IPS-15b (cell line): ENCODE results near the gene CAPS2.

Source experiments
- H3K27me3 ChIP-seq: one replicate; pipeline ENCODE4 v1.6.1; 2013; ENCODE audit warnings: low read length; ENCODE audit not compliant: control insufficient read depth, insufficient read depth
- H3K36me3 ChIP-seq: one replicate; pipeline ENCODE4 v1.6.1; 2013; ENCODE audit warnings: low read length; ENCODE audit not compliant: control insufficient read depth, insufficient read depth
- H3K4me1 ChIP-seq: one replicate; pipeline ENCODE4 v1.6.1; 2013; ENCODE audit warnings: mild to moderate bottlenecking, low read length; ENCODE audit not compliant: control insufficient read depth, insufficient read depth
- H3K4me3 ChIP-seq: one replicate; pipeline ENCODE4 v1.5.1; 2013; ENCODE audit warnings: low read depth, low read length
- H3K9ac ChIP-seq: one replicate; pipeline ENCODE4 v1.6.1; 2013; ENCODE audit warnings: low read depth, mild to moderate bottlenecking, low read length
- H3K9me3 ChIP-seq: one replicate; pipeline ENCODE4 v1.6.1; 2013; ENCODE audit warnings: mild to moderate bottlenecking, low read length; ENCODE audit not compliant: control insufficient read depth, insufficient read depth

CAPS2 gene

DNA sequence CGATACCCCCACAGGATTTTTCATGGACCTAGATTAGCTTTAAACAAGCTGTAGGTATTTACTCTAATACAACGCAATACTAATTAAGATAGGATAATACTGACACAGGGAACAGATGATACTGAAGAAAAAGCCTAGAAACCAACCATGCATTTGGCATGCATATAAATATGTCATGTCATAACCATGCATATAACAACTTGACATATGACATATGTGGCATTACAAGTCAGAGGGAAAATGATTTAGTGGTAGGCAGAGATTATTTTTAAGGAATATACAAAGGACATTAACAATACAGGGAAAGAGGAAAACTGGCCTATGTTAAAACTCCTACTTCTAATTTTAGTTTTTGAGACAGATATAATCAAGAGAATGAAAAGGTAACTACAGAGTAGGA is 27.9 kb downstream of the CAPS2 start:
- Histone ChIP-seq H3K9ac (no peak overlapping the region), H3K27me3 (no peaks in the 10 kb centered on the region), H3K4me3 (no peak overlapping the region), H3K4me1 (no peaks in the 10 kb centered on the region), H3K36me3 (no peaks in the 10 kb centered on the region), H3K9me3 (no peaks in the 10 kb centered on the region)

DNA sequence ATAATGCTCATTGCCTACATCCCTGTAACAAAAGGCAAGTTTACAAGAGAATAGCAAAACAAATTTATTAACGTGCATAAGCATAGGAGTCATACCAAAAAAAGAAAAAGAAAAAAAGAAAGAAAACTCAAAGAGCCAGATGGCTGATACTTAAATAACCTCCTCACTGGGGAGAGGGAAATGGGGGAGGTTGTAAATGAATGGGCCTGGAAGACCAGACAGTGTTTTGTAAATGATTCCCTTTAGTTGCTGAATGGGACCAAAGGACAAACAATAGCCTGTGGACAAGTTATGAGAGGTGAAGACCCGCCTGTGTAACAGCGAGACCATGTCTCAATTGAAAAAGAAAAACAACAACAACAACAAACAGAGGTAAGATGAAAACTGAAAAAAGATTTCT is 35.3 kb downstream of the CAPS2 start:
- Histone ChIP-seq H3K27me3 (no peaks in the 10 kb centered on the region), H3K36me3 (no peaks in the 10 kb centered on the region), H3K9ac (no peak overlapping the region), H3K9me3 (no peaks in the 10 kb centered on the region), H3K4me1 (peaks cover 9% of the 10 kb centered on the region), H3K4me3 (no peak overlapping the region)

DNA sequence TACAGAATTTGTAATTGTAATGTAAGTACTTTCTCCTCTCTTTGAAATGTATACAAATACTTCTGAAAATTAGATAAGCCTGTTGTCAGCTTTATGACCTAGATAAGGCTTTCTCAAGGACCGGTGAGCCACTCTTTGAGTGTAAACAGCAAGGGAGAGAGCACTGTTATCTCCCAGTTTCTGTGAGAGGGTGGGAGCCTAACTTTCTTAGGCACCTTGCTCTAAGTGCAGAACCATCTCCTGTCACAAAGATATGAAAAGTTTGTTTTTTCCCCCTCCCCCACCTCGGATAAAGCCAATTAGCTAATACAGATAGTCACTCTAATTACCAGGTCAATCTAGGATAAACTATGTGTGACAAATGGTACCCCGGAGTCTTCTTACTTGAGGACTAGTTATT is 35.8 kb downstream of the CAPS2 start:
- no peaks in the 10 kb centered on the region for H3K27me3 ChIP-seq
- no peaks in the 10 kb centered on the region for H3K36me3 ChIP-seq
- peaks cover 9% of the 10 kb centered on the region for H3K4me1 ChIP-seq
- H3K4me3 ChIP-seq, result no peak overlapping the region
- no peak overlapping the region for H3K9ac ChIP-seq
- H3K9me3 ChIP-seq, result no peaks in the 10 kb centered on the region

DNA sequence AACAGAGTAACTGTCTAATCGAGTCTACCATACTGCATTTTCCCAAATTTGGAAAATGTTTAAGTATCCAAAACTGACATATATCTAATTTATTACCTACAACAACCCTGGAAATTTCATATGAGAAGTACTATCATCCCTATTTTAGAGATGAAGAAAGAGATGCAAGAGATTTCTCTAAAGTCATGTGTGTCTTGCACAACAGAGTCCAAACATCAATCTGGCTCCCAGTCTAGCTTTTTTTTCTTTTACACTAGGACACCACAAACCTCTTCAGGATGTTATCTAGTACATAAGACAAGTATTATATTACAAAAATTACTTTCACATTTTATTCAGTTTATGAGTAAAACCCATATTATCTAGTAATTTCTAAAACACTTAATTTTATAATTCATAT is 39.1 kb downstream of the CAPS2 start:
- Histone ChIP-seq H3K9ac (no peak overlapping the region), H3K4me3 (no peak overlapping the region), H3K27me3 (no peaks in the 10 kb centered on the region), H3K36me3 (no peaks in the 10 kb centered on the region), H3K9me3 (no peaks in the 10 kb centered on the region), H3K4me1 (peaks cover 9% of the 10 kb centered on the region)

DNA sequence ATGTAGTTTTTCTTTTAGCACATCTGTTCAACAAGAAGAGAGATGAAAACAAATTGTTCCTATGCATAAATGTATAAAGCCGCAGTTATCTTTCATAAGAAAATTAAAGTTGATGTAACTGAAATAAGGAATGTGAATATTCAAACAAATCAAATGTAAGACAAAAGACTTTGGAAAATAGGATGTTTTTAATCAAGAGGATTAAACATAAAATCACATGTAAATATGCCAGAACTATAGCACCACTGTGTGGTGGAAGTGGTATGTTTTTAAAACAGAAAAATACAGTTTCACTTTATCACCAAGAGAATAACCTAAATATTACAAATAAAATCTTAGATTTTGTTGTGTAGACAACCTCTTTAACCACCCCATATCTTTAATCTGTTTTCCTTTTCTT is 40.4 kb downstream of the CAPS2 start:
- Histone ChIP-seq H3K9ac (no peak overlapping the region), H3K4me3 (no peak overlapping the region), H3K36me3 (no peaks in the 10 kb centered on the region), H3K4me1 (peaks cover 5% of the 10 kb centered on the region), H3K27me3 (no peaks in the 10 kb centered on the region), H3K9me3 (no peaks in the 10 kb centered on the region)

DNA sequence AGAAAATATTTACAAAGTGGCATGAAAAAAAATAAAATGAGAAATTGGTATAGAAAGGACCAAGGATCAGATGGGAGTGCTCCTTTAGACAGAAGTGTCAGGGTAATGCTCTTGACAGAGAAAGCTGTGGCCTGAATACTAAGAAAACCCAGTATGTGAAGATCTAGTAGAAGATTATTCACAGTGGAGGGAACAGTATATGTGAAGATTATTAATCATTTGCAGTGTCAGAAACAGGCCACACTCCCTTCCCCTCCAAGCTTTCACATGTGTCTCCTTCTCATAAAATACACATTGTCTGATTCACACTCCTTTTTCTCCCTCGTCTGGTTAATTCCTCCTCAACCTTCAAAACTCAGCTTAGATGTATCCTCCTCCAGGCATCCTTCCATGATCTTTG is 41.3 kb downstream of the CAPS2 start:
- no peak overlapping the region for H3K4me3 ChIP-seq
- H3K4me1 ChIP-seq, result peaks cover 2% of the 10 kb centered on the region
- no peak overlapping the region for H3K9ac ChIP-seq
- no peaks in the 10 kb centered on the region for H3K9me3 ChIP-seq
- H3K27me3 ChIP-seq, result no peaks in the 10 kb centered on the region
- no peaks in the 10 kb centered on the region for H3K36me3 ChIP-seq

DNA sequence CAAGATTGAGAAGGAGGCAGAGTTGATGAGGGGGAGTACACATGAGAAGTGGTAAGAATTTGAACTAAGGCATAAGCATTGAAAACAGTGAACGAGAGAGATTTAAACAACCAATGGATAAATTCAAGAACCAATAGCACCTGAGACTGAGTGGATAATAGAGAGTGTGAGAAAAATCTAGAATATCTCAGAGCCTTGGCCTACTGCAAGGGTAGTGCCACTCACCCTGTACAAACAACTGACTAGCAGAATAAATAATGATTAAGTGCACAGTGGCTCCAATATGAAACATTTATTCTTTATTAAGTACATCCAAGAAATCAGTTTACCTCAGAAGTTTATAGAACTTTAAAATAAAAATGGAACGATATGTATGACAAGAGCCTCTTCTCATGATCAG is 54.4 kb downstream of the CAPS2 start:
- Histone ChIP-seq H3K9me3 (no peaks in the 10 kb centered on the region), H3K4me1 (no peaks in the 10 kb centered on the region), H3K9ac (no peak overlapping the region), H3K36me3 (no peaks in the 10 kb centered on the region), H3K4me3 (no peak overlapping the region), H3K27me3 (no peaks in the 10 kb centered on the region)

DNA sequence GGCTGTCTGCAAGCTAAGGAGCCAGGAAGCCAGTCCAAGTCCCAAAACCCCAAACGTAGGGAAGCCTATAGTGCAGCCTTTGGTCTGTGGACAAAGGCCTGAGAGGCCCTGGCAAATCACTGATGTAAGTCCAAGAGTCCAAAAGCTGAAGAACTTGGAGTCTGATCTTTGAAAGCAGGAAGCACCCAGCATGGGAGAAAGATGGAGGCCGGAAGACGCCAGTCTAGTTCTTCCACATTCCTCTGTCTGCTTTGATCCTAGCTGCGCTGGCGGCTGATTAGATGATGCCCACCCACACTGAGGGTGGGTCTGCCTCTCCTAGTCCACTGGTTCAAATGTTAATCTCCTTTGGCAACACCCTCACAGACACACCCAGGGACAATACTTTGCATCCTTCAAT is 58.5 kb downstream of the CAPS2 start:
- Histone ChIP-seq H3K9me3 (no peaks in the 10 kb centered on the region), H3K27me3 (no peaks in the 10 kb centered on the region), H3K4me3 (no peak overlapping the region), H3K4me1 (no peaks in the 10 kb centered on the region), H3K9ac (no peak overlapping the region), H3K36me3 (no peaks in the 10 kb centered on the region)

DNA sequence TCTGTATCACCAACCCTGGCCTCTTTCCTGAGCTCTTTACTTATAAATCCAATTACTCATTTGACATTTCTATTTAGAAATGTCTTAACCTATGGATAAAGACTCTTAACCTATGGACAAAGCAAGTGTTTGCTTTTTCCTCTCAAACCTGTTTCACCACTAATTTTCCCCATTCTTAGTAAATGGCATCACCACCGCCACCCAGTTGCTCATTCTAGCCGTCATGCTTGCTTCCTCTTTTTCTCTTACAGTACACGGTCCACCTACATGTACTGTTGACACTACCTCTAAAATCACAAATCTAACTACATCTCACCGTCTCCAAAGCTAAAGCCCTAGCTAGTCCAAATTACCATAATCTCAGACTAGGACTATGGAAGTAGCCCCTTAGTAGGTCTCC is 60.0 kb downstream of the CAPS2 start:
- no peak overlapping the region for H3K9ac ChIP-seq

DNA sequence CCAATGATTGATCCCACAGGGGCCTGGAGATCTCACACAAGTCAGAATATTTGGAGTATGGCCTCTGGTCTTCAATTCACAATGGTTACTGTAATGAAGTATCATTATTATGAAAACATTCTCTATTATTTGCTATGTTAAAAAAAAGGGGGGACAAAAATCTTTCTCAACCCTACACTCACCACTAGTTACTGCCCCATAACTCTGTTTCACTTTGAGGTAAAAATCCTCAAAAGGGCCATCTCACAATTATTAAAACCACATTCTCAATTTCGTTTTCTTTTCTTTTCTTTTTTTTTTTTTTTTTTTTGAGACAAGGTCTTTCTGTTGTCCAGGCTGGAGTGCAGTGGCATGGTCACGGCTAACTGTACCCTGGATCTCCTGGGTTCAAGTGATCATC is 60.9 kb downstream of the CAPS2 start:
- Histone ChIP-seq H3K4me3 (no peak overlapping the region), H3K9me3 (no peaks in the 10 kb centered on the region), H3K36me3 (no peaks in the 10 kb centered on the region), H3K27me3 (no peaks in the 10 kb centered on the region), H3K9ac (no peak overlapping the region), H3K4me1 (no peaks in the 10 kb centered on the region)

More for the DNA sequence above, 60.0 kb downstream of the CAPS2 start:
- Histone ChIP-seq H3K9me3 (no peaks in the 10 kb centered on the region), H3K27me3 (no peaks in the 10 kb centered on the region), H3K4me1 (no peaks in the 10 kb centered on the region), H3K36me3 (no peaks in the 10 kb centered on the region), H3K4me3 (no peak overlapping the region)

DNA sequence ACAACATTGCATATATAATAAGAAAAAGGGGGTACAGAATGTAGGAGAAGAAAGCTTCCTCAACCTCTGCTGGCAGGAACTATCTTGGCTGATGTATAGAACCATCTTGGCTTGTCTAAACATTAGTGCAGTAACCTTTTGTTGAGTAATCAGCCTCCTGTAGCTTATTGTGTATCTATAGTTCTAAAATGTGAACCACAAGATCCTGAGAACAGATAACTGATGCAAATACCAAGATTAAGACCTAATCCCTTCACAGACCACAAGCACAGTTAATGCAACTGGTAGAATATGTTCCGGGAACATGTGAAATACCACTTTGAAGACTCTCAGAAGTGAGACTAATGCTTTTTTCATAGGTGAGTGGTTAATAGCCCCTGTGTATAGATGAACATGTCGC is 69.8 kb downstream of the CAPS2 start:
- peaks cover 5% of the 10 kb centered on the region for H3K4me1 ChIP-seq
- H3K9ac ChIP-seq, result no peak overlapping the region
- no peak overlapping the region for H3K4me3 ChIP-seq
- H3K36me3 ChIP-seq, result no peaks in the 10 kb centered on the region
- H3K9me3 ChIP-seq, result no peaks in the 10 kb centered on the region
- H3K27me3 ChIP-seq, result no peaks in the 10 kb centered on the region

DNA sequence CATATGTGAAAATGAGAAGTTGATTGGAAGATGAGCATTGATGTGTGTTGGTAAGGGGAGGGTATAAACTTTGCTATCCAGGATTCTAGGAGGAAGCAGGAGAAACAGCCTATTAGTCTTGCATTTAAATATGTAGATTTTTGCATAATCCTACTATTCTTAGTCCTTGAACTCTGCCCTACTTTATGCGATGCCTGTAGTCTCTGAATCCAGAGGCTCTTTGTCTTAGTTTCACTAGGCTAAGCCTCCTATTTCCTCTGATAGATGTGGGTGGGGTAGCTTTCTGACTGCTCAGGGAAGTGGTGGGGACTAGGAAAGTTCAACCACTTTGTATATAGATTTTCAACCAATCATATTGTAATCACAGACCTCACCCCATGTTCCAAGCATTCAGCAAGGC is 71.0 kb downstream of the CAPS2 start:
- H3K4me3 ChIP-seq, result no peak overlapping the region
- H3K9ac ChIP-seq, result no peak overlapping the region
- no peaks in the 10 kb centered on the region for H3K27me3 ChIP-seq
- H3K9me3 ChIP-seq, result no peaks in the 10 kb centered on the region
- peaks cover 5% of the 10 kb centered on the region for H3K4me1 ChIP-seq
- H3K36me3 ChIP-seq, result no peaks in the 10 kb centered on the region

DNA sequence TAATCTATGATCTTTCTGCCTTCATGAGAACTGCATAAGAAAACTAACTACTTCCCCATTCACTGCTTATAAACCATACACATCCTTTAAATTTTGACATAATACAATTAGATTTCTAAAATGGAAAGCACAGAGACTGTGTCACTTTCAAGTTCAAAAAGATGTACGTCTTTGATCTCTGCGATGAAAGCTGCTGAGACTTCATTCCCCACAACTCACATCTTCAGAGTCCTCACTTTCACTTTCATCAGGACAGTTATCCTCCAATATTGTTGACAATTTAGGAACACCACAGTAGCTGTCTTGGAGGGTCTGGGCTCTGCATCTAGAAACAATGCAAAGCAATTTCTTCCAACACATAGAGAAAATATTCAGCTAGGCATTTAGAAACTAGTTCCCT is 72.6 kb downstream of the CAPS2 start:
- Histone ChIP-seq H3K27me3 (no peaks in the 10 kb centered on the region), H3K4me3 (no peak overlapping the region), H3K36me3 (no peaks in the 10 kb centered on the region), H3K4me1 (peaks cover 5% of the 10 kb centered on the region), H3K9ac (no peak overlapping the region), H3K9me3 (no peaks in the 10 kb centered on the region)
